GM18526 (cell line): ENCODE data around the gene CWC22.

Source experiments
- POLR2A ChIP-seq: IDR thresholded peaks from 3 replicates; pipeline ENCODE4 v1.6.1; 2011; ENCODE audit not compliant: insufficient read length; ENCODE audit errors: extremely low read depth

The CWC22 gene

GRCh38 chr2:180006781-180007579 lies at the start of gene CWC22:
CWC22 (minus strand) TSS chr2:180007297; CDS start chr2:179993341, 13,956 bp downstream.
- peak; percentile 67 for TF ChIP-seq POLR2A

DNA sequence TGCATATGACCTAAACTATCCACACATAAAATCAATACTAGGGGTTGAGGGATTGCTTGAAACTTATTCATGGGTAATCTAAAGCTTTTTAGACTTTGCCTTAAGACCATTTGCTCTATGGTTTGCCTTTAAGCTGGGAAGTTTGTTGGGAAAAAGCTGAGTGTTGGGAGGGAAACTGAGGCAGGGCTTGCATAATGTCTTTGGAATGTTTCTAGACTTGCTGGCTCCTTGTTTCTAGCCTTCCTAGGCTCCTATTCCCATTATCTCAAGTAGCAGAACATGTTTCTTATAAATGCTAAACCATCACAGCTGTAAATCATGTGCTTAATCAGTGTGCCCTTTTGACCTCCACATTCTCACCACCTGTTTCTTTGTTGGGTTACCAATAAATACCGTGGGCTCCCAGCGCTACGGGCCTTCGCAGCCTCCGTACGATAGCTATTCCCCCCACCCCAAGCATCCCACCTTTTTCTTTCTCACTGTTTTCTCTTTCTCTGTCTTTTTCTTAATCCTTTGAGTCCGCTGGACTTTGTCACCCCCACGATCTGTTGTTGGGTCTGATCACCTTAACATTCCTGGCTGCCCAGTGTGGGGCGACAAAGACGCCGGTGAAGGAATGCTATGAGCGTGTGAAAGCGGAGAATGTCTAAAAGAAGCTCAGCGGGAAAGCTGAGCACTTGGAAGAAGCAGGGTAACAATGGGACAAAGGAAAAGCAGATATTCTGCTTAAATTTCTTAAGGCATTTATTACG lies 49.4 kb upstream of the CWC22 start:
- TF ChIP-seq POLR2A, result no peak

- no peak for TF ChIP-seq POLR2A
These were observed 43.1 kb upstream of the CWC22 start for GRCh38 chr2:180050246-180050645.

DNA sequence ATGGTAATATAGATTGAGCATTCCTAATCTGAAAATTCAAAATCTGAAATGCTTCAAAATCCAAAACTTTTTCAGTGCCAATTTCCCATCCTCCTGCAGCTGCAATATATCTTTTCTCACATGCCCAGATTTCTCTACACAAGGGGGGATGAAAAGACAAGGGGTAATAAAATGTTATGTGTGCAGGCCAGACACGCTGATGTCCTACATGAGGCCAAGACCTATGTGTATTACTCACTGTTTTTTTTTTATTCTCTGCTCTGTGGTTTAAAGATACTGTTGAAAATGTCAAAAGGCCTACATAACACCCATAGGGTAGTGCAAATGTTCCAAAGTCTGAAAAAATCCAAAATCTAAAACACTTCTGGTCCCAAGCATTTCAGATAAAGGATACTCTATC lies 41.2 kb upstream of the CWC22 start:
- TF ChIP-seq POLR2A, result no peak

DNA sequence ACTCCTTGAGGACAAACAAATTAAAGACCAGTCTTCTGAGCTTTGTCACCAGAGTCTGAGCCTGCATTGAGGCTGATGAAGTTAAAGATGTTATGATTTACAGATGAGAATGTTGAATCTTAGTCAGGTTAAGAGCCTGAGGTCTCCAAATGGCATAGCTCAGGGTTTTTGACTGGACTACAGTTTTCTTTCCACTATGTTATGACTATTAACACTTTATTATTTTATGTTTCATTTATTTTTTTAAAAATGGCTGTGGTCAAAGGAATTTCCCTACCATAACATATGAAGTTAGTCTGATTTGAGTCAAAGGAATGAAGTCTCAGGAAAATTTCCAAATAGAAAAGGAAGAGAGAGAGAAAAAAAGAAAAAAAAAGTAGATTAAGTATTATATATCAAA lies 39.7 kb upstream of the CWC22 start:
- TF ChIP-seq POLR2A, result no peak

- TF ChIP-seq POLR2A, result no peak
These were observed 39.1 kb upstream of the CWC22 start for GRCh38 chr2:180046202-180046601.

- TF ChIP-seq POLR2A, result no peak
These were observed 33.2 kb upstream of the CWC22 start for GRCh38 chr2:180040146-180040925.

DNA sequence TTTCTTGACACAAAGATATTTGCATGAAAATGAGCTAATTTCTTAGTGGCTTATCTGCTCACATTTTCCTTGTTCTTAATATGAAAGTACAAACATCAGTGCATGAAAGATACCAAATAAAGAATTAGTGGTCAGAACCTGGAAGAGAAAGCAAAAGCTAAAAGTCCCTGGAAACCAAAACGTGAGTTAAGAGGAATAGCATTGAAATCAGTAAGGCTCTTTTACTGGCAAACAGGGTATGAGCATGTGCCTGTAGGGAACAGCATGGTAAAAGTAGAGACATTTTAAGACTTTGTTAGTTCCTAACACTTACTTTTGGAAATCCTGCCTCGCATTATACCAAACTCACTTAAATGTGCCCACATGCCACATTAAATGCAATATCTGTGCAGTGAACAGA lies 31.9 kb upstream of the CWC22 start:
- no peak for TF ChIP-seq POLR2A

DNA sequence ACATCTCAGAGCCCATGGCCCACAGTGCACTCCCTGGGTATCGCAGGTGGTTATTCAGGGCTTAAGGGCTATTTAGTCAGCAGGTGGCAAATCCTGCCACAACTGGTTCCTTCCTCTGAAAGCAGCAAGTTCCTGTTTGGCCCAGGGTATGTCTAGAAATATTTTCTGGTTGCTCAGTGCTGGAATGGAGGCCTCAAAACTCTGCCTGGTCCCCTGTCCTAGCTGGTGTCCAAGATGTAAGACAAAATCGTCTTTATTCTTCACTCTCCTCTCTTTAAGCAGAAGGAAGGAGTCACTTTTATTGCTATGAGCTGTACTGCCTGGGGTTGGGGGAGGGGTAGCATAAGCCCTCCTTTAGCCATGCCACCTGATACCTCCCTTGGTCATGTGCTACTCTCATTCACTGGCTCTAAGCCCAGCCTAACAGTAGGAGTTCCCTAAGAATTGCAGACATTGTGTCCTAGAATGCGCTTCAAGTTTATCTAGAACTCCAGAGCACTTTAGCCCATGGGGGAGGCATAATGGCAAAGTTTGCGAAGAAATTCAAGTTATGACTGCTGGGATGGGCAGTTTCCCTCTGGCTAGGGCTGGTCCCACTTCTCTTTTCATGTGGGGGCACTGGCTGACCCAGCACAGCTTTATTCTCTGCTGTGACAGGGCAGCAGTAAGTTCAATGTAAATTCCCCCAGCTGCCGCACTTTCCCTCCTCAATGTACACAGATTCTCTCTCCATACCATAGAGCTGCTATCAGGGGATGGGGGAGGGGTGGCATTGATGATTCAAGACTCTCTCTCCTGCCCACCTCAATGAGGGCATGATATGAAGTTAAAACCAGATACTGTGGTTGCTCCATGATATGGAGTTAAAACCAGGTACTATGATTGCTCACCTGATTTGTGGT lies 27.1 kb upstream of the CWC22 start:
- no peak for TF ChIP-seq POLR2A

DNA sequence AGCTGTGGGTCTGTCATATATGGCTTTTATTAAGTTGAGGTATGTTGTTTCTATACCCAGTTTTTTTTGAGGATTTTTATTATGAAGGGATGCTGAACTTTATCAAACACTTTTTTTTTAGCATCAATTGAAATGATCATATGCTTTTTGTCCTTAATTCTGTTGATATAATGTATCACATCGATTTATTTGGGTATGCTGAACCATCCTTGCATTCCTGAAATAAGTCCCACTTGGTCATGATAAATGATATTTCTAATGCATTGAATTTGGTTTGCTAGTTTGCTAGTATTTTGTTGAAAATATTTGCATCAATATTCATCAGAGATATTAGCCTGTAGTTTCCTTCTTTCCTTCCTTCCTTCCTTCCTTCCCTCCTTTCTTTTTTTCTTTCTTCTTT lies 22.5 kb upstream of the CWC22 start:
- no peak for TF ChIP-seq POLR2A

- TF ChIP-seq POLR2A, result no peak
These were observed 14.8 kb upstream of the CWC22 start for GRCh38 chr2:180021850-180022249.

- no peak for TF ChIP-seq POLR2A
These were observed 10.7 kb upstream of the CWC22 start for GRCh38 chr2:180017784-180018183.

- no peak for TF ChIP-seq POLR2A
These were observed 9.8 kb upstream of the CWC22 start for GRCh38 chr2:180016937-180017336.

DNA sequence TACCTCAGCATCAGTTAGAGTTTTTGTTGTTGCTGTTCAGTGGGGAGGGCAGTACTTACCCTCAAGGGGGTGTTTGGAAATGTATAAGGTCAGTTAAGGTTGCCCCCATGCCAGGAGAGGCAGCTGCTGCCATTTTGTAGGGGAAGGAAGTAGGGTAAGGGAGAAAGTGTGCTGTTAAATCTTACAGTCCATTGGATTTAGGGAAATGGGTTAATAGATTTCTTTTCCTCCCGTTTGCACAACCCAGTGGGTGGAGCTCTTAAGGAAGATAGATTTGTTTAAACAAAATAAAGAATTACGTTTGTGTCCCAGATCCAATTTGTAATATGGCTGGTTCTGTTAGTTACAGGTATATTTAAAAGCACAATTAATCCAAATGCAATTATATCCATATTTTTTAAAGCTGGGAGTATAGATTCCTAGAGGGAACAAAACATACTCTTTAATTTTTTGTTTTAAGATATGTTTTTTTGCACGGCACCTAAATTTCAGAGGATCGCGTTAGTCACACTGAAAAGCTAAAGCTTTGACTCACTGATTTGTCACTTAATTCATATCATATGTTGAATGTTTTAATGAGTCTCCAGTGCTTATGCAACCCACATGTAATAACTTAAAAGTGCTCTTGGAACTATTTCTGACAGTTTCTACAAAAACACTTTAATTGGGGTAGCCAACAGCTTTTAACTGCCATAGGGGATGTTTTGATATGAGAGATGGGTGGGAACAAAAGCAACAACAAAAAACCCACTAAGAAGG lies 9.0 kb upstream of the CWC22 start:
- TF ChIP-seq POLR2A, result no peak
